Nucleus accumbens (tissue), 56 donors: Measurements from ENCODE around the gene MND1.

ENCODE experiments used
- DNase-seq, 56 donors: peaks; one replicate each; lab custom pipeline; 2025; lab: John Stamatoyannopoulos, UW

The MND1 gene

GRCh38 chr4:153345012-153345981, 809 bp downstream of the MND1 start:
- peak in 25 of 56 donors; percentile 3 to 65 (median 31) for DNase-seq

GRCh38 chr4:153346031-153346430, 1.5 kb downstream of the MND1 start:
- no peak for DNase-seq

- DNase-seq: peak in 5 of 56 donors; percentile 1 to 38 (median 9)
These were observed 2.1 kb downstream of the MND1 start for GRCh38 chr4:153346563-153346962.

- DNase-seq: no peak
These were observed 2.6 kb downstream of the MND1 start for GRCh38 chr4:153347117-153347516.

- DNase-seq: no peak
These were observed 3.5 kb downstream of the MND1 start for GRCh38 chr4:153348006-153348405.

GRCh38 chr4:153349206-153349805, 4.8 kb downstream of the MND1 start:
- no peak for DNase-seq

GRCh38 chr4:153362184-153362583, 17.7 kb downstream of the MND1 start:
- DNase-seq: no peak

- DNase-seq: no peak
These were observed 19.6 kb downstream of the MND1 start for GRCh38 chr4:153364061-153364460.

- no peak for DNase-seq
These were observed 20.5 kb downstream of the MND1 start for GRCh38 chr4:153365003-153365402.

- DNase-seq: no peak
These were observed 22.0 kb downstream of the MND1 start for GRCh38 chr4:153366486-153366885.

GRCh38 chr4:153367092-153367491, 22.6 kb downstream of the MND1 start:
- no peak for DNase-seq

- DNase-seq: no peak
These were observed 24.5 kb downstream of the MND1 start for GRCh38 chr4:153369021-153369420.

GRCh38 chr4:153371701-153372234, 27.3 kb downstream of the MND1 start:
- no peak for DNase-seq

- no peak for DNase-seq
These were observed 28.6 kb downstream of the MND1 start for GRCh38 chr4:153372967-153373562.

GRCh38 chr4:153374442-153374841, 30.0 kb downstream of the MND1 start:
- no peak for DNase-seq

GRCh38 chr4:153375303-153375702, 30.8 kb downstream of the MND1 start:
- DNase-seq: no peak

GRCh38 chr4:153383131-153383530, 38.6 kb downstream of the MND1 start:
- DNase-seq: no peak

- DNase-seq: no peak
These were observed 39.7 kb downstream of the MND1 start for GRCh38 chr4:153384160-153384559.

GRCh38 chr4:153385784-153386183, 41.3 kb downstream of the MND1 start:
- no peak for DNase-seq

- DNase-seq: no peak
These were observed 43.5 kb downstream of the MND1 start for GRCh38 chr4:153387981-153388380.

GRCh38 chr4:153393397-153393796, 48.9 kb downstream of the MND1 start:
- peak in 1 of 56 donors; percentile 1 for DNase-seq
